HG03432 (cell line): ENCODE data around the gene OTUB2.

Experiments
- ATAC-seq: cut with Tn5 transposase; IDR thresholded peaks from one replicate; pipeline ENCODE4 v1.9.1; 2021; ENCODE audit warnings: mild to moderate bottlenecking, moderate library complexity; ENCODE audit not compliant: unreplicated experiment

Gene OTUB2

DNA sequence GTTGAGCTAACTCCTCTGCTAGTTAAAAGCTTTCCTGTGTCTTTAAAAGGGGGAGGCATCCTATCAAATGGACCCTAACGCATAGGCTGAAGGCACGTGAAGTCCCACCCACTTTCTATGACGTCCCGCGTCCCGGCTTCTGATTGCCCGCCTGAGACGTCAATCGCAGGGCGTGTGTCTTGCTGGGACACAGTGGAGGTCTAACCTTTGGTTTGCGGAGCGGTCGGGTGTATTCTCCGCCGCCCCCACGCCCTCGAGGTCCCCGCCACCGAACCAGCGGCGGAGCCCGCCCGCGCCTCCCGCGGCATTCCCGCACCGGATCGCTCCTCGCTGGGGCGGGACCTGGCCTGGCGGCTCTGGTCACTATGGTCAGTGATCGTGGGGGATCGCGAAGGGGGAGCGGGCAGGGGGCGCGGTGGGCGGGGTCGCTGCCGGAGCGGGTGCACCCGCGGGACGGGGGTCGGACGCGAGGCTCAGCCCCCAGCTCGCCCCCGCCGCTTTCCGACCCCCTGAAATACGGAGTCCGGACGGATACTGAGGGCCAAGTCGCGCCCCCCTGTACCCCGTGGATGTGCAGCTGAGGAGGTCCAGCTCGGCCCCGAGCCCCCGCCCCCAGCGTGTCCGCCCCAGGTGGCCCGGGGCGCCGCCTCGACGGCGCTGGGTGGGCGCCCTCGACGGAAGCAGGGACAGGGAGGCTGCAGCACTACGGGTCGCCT, at the start of gene OTUB2:
Gene OTUB2 (plus strand): TSS at position 168 of the 716 bp plus-strand sequence. CDS start 198 bp downstream, at position 366.
- ATAC-seq = peak; percentile 99

DNA sequence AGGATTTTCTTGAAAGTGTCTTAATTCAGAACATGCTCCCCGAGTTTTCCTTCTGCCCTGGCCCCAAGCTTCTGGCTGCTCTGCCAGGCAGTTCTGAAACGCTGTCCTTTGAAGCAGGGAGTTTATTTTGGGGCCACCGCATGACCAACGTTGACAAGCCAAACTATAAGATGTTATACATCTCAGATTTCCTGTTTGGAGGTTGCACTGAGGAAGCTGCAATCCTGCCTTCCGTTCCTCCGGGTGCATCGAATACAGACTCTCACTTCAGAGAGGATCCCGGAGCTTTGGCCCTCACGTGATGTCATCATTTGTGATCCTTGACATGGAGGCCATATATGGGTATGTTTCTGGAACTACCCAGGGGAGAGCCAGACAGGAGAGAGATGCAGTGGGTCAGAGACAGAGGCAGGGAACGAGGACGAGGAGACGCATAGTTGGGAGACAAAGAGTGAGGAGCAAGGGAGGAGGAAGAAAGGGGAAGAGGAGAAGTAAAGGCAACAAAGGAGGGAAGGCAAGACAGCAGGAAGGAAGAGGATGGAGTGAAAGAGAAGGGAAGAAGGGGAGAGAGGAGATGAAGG, 49.6 kb upstream of the OTUB2 start, which contains the start of gene ASB2:
Gene ASB2 (minus strand): TSS at position 94 of the 581 bp plus-strand sequence. CDS start 12,031 bp downstream, outside the sequence.
- peak; percentile 12 for ATAC-seq

DNA sequence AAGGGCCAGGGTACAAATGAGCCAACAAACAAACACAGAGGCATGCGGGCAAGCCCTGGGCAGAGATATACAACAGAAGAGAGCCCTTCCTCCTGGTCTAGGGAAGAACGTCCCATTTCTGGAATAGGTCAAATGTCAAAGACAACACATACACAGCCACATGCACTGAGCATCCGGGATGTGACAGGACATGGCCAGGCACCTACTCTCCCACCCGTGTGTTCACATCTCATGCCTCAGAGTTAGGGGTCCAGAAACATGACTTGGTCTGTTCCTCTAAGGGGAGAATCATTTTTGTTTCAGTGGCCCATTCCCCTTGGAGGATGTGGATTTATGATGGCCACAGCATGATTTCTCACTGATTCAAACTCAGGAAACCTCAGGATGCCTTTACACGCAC, 49.0 kb upstream of the OTUB2 start:
- no peak for ATAC-seq

DNA sequence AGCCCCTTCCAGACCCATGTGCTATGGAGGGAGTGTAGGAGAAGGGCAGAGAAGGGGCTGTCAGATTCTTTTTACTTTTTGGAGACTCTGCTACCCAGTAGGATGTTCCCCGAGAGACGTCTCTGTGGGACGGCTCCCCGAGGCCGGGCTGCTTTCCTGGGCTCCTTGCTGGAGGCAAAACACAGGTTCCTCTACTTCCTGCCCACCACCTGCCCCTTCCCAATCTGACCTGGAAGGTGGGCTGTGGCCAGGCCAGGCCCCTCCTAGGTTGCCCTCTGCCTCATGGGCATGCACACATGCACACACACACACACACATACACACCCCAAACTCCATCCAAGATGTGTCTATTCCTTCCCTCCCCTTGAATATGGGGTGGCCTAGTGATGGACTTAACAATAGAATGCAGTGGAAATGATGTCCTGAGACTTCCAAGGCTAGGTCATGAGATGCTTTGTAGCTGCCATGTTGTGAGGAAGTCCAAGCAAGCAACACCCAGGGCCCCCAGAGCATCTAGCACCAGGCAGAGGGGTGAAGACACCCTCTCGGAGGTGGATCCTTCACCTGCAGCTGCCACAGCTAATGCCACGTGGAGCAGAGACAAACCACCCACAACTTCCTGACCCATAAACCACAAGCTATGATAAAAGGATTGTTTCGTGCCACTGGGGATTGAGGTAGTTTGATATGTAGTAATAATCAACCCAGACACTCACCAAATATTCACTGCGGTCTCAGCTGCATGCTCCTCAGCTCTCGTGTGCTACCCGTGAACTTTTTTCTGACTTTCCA, 48.2 kb upstream of the OTUB2 start:
- ATAC-seq = peak; percentile 53

DNA sequence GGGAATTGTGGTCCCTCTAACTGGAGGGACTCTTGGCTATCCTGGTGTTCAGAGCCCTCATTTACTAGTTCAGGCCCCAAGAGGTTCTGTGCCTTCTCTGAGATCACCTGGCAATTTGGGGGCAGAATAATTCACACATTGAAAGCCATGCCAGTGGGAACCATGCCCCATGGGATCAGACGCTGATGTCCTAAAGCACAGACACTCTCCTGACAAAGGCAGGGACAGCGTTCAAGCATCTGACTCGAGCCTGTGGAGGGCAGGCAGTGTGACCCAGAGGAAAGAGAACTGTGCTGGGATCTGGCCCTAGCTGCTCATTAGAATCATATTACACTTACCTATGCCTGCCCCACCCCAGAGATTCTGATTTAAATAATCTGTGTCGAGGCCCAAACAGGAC, 47.4 kb upstream of the OTUB2 start:
- ATAC-seq = no peak

DNA sequence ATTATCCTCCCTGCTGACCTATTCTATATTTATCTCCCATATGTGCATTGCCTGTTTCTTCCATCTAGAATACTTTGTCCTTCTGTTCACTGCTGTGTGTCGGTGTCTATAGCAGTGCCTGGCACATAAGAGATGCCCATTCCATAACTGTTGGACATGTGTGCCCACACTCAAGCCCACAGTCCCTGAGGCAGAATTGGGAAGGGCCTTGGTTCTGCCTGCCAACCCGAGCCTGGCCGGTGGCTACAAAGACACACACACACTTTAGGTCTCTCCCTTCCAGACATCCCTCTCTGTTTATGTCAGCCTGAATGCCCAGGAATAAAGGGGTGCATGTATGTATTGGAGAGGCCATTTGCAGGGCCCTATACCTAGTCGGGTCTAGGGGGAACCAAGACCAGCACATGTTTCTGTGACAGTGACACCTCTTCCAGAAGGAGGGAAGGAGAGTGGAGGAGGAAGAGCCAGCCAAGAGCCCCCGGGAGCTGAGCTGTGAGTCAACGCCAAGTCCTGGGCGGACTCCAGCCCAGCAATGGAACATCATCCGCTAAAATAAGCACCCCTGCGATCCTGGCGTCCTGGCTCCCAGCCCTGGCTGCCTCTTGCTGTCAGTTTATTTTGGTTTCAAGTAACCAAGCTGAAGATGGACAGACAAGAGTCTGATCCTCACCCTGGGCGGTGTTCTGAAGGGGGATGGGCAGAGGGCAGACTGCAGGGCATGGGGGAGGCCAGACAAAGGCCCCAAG, 45.5 kb upstream of the OTUB2 start:
- no peak for ATAC-seq

DNA sequence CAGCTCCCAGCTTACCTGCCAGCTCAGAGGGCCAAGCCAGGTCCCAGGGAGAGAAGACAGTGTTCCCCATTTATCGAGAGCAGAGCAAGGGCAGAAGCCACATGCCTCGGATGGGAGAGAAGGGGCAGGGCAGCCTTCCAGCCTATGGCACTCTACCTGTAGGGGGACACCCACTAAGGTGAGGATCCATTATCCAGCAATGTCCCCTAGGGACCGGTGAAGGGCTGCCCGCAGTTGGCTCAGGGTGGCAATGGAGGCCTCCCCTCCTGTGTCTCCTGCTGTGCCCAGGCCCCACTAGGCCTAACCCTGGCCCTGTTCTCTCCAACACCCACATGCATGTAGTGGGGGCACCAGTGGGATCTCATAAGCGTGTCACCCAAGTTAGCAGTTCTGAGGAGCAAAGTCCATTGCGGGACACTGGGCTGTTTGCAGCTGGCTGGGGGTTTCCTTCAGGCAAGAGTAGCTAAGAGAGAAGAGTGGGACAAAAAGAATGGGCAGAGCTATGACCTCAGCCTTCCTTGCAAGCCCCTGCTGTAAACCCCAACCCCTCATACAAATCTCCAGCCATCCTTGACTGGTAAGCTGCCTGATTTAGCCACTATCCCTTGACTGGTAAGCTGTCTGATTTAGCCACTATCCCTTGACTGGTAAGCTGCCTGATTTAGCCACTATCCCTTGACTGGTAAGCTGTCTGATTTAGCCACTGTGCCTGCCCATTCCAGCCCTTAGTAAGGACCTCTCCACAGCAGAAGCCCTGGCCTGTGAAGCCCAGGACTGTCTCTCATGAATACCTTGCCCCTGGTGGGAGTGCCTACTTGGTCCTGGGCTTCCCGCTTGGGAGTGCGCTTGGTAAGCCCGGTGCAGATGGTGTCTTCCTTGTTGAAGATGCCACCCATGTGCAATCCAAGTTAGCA, 44.6 kb upstream of the OTUB2 start:
- ATAC-seq = no peak

DNA sequence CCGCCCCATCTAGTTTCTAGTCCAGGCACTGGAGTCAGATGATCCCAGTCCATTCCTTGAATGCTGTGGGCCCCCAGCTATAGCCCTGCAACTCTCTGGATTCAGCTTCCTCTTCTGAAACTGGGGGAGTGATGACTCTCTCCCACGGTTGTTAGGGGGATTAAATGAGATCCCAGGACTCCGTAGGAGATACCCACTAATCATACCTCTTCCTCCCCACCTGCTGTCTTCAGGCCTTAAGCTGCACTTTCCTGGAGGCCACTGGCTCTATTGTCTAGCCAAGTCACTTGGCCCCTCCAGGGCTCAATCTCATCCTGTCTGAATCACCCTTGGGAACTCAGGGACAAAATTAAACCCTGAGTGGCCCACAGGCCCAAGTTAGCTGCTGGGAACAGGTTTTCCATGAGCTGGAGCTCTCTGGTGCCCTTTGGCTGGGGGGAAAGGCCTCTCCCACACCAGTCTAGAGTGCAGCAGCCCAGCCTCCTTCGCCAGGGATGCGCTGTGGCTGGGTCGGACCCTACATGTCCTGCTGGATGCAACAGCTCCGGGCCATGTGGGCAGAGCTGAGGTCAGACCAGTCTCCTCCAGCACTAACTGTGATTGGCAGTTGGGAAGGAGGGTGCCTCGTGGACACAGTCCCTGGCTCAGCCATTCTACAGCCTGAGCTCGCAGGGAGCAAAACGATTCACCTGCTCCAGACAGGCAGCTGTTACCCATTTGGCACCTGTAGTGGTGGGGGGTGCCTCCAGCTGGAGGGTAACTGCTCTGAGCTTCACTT, 43.7 kb upstream of the OTUB2 start:
- no peak for ATAC-seq

DNA sequence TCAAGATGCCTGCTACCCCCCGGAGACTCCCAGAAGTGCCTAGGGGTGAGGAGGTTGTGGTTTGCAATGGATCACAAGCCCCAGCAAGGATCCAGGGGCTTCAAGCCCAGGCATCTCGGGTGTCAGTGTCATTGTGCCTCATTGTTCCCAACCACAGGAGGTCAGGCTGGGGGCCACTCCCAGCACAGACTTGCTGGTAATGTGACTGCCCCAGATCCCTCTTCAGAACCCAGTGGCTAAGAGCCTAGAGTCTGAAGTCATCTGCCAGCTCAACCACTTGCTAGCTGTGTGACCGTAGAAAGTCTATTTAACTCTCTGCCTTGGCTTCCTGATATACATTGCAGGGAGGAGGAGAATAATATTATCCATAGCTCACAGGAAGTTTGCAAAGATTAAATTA, 42.1 kb upstream of the OTUB2 start:
- no peak for ATAC-seq

DNA sequence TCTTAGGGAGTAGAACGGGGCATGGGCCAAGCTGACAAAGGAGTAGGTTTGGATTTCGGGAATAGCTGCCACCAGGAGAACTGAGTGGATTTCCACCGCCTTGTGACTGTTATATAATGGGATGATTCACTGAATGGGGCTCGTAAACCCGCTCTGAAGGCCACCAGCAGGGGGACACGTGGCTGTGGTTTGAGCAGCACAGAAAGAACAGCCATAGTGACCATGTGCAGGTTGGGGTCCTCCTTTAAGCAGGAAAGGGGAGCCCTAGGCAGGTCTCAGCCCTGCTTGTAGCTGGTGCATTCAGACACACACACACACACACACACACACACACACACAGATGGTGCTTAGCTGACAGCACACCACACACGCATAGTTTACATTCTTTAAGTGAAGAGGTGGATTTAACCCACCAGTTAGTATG, 41.1 kb upstream of the OTUB2 start:
- ATAC-seq = no peak

DNA sequence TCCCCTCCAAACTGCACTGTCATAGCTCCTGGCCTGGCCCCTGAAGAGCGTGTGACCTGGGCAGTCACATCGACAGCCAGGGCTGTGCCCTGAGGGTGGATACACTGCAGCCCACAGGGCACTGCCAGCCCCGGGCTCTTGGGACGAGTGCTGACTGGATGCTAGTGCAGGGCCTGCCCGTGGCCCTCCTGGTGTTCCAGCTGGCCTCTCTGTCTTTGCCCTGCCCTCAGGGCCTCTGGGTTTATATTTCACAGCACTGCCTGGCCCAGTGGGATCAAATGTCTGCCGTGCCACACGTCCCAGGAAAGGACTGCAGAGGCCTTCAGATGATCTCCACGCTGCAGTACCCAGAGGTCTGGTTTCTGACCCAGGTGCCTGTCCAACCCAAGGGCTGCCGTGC, 39.2 kb upstream of the OTUB2 start:
- no peak for ATAC-seq

DNA sequence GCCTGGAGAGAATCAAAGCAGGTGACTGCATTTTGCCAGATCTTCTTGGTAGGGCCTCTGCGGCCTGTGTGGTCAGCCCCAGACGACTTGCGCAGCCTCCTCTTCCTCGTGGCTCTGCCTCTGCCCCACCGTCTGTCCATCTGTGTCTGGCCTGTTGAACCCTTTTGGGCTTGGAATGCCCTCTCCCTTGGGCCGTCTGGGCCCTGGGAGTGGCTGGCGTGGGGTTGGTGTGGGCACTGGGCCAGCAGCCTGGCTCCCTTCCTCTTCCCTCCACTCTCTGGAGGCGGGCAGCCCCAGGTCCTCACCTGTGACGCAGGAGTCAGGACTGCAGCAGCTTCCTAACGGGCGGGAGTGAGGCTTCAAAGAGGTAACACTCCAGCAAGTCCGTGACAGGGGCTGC, 38.8 kb upstream of the OTUB2 start:
- ATAC-seq = no peak

DNA sequence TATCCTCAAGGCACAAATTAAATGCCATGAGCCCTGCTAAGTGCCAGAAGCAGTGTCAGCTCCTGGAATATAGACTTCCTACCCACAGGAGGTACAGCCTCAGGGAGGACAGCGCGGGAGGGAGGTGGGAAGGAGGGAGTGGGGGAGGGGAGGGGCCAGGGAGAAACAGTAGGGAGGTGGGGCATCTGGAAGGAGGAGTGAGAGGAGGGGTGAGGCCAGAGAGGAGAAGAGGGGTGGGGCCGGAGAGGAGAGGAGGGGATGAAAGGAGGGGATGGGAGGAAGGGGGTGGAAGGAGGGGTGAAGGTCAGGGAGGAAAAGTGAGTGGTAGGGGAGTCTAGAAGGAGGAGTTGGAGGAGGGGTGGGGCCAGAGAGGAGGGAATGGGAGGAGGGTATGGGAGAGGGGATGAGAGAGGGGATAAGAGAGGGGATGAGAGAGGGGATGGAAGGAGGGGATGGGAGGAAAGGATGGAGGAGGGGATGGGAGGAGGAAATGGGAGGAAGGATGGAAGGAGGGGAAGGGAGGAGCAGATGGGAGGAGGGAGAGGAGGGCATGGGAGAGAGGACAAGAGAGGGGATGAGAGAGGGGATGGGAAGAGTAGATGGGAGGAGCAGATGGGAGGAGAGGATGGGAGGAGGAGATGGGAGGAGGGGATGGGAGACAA, 38.2 kb upstream of the OTUB2 start:
- no peak for ATAC-seq

DNA sequence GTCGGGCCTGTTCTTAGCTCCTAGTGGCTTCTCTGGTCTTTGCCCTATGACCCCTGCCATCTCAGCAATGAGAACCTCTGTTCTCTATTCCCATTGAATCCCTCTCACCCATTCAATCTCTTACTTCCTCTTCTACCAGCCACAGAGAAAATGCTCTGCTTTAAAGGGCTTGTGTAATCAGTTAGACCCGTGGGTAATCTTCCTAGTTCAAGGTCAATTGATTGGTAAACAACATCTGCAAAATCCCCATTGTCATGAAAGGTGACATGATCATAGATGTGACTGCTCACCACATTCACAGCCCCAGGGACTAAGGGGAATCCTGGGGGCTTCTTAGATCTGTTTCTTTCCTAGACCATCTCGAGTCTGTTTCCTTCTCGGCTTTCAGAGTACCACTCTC, 36.2 kb upstream of the OTUB2 start:
- peak; percentile 61 for ATAC-seq

DNA sequence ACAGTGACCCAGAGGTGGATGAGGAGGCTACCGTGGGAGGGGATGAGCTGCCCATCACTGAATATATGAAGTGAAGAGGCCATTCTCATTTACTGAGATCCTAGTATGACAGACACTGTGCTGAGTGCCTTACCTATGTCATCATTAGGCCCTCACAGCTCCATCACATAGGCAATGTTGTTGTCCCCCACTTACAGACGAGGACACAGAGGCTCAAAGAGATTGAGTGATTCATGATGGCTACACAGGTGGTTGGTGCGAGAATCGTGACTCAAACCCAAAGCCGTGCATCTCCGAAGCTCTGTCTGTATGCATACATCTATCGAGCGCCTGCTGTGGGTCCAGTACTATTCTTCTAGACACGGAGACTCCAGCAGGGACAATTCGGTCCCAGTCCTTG, 34.9 kb upstream of the OTUB2 start:
- ATAC-seq = no peak

DNA sequence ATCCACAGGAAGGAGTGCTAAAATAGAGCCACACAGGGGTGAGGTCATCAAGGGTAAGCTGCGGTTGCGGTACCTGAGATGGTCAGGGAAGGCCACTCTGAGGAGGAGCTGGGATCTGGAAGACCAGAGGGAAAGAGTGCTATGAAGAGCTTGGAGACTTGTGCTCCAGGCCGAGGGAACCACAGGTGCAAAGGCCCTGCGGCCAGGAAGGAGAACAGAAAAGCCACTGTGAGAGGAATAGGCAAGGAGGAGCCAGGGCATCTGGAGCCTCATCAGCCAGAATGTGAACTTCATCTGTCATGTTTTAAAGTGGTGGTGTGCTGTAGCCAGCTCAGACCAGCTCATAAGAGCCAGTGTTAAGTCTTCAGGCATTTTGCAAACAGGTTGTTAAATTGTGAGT, 34.5 kb upstream of the OTUB2 start:
- no peak for ATAC-seq

DNA sequence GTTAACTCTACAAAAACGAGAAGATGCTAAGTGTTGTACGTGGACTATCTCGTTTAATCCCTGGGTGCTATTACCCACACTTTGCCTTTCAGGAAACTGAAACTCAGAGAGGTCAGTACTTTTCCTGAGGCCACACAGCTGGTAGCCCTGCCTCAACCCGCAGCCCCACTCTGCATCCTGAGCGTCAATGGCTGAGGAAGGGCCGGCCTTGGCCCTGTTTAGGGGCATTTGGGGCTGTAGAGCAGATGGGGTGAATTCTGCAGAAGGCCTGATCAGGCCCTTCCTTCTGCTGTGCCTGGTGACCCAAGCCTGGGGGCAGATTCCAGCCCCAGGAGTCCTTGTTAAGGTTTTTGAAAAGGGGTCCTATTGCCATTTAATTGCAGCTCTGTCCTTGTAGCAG, 32.8 kb upstream of the OTUB2 start:
- no peak for ATAC-seq

DNA sequence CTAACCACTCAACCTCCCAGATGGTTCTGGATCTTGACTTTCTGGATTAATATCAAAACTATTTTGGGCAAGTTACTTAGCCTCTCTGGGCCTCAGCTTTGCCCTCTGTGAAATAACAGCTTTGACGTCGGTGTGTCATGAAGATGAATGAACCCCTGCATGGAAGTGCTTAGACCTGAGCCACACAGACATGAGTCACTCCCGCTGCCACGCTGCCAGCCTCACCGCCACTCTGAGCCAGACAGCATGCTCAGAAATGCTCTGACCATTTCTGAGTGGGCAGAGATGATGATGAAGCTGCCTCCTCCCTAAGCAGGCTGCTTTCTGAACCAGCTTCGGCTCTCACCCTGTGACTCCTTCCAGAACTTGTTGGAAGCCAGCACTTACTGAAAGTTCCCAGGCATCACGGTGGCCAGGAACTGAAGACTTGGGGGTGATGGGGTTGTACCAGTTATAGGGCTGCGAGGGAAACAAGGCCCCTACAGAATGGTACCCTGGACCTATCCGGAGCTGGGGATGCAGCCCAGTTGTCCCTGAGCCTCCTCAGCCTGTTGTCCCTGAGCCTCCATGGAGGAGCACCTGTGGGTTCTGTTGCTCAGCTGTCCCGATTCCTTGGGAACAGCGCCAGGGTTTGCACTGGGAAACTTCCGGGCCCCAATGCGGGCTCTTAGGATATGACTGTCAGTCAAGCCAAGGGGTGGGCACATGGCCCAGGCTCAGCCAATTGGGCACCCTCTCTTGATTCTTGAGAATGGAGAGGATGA, 31.0 kb upstream of the OTUB2 start:
- no peak for ATAC-seq
